Measurements from ENCODE around the gene INTS6L. TPM values are rescaled to one million over a fixed set of nuclear protein-coding genes. Genes with fewer than 3 reads are reported as not detected.

The INTS6L gene
- total RNA-seq, 1 donor from 2014 or later = 15.2 TPM

DNA sequence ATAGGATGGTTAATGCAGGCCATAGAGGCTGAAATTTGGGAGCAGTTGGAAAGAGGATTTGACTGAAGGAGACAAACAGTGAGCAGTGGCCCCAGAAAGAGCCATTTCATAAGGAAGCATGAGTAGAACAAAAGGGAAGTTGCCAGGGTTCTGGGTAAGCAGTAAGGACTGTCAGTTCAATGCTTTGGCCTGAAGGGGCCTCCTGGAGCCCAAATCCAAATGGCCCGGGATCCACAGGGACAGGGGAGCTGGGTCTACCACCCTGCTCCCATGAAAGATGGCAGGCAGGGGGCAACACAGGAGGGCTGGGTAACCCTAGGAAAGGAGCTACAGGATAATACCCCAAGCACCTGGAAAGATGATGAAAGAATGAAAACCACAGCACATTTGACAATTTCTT is 4.1 kb upstream of the INTS6L start:
- Mint-ChIP-seq H3K9me3 (ENCODE audit: unreplicated experiment) (peaks cover 5% of the 10 kb centered on the region), H3K27me3 (ENCODE audit: unreplicated experiment) (peaks cover 2% of the 10 kb centered on the region), H3K4me1 (ENCODE audit: low read depth, unreplicated experiment) (no peaks in the 10 kb centered on the region), H3K27ac (ENCODE audit: unreplicated experiment) (no peak overlapping the region), H3K36me3 (ENCODE audit: unreplicated experiment) (no peaks in the 10 kb centered on the region), H3K4me3 (ENCODE audit: unreplicated experiment) (no peak overlapping the region)
- no peak for DNase-seq
- TF ChIP-seq, protein P1, sequence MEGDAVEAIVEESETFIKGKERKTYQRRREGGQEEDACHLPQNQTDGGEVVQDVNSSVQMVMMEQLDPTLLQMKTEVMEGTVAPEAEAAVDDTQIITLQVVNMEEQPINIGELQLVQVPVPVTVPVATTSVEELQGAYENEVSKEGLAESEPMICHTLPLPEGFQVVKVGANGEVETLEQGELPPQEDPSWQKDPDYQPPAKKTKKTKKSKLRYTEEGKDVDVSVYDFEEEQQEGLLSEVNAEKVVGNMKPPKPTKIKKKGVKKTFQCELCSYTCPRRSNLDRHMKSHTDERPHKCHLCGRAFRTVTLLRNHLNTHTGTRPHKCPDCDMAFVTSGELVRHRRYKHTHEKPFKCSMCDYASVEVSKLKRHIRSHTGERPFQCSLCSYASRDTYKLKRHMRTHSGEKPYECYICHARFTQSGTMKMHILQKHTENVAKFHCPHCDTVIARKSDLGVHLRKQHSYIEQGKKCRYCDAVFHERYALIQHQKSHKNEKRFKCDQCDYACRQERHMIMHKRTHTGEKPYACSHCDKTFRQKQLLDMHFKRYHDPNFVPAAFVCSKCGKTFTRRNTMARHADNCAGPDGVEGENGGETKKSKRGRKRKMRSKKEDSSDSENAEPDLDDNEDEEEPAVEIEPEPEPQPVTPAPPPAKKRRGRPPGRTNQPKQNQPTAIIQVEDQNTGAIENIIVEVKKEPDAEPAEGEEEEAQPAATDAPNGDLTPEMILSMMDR (IDR thresholded peaks at IDR 0.05; ENCODE audit: partially characterized antibody, unreplicated experiment) = no peak

DNA sequence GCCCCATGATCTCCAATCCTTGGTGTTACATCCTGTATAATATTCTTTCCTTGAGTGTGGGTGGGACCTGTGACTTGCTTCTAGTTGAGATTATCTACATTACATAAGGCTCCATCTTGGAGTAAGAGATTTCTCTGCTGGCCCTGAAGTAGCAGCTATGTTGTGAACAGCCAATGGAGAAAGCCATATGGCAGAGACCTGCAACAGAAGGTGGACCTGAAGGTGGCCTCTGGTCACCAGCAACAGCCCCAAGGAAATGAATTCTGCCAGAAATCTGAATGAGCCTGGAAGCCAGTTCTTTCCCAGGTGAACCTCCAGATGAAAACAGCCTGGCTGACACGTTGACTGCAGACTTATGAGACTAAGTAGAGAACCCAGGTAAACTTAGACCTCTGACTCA is 2.3 kb upstream of the INTS6L start:
- Mint-ChIP-seq H3K27me3 (ENCODE audit: unreplicated experiment) (peaks cover 2% of the 10 kb centered on the region), H3K27ac (ENCODE audit: unreplicated experiment) (no peak overlapping the region), H3K9me3 (ENCODE audit: unreplicated experiment) (peaks cover 10% of the 10 kb centered on the region), H3K4me1 (ENCODE audit: low read depth, unreplicated experiment) (peaks cover 5% of the 10 kb centered on the region), H3K4me3 (ENCODE audit: unreplicated experiment) (no peak overlapping the region), H3K36me3 (ENCODE audit: unreplicated experiment) (no peaks in the 10 kb centered on the region)
- TF ChIP-seq, protein P1 (IDR thresholded peaks at IDR 0.05; ENCODE audit: partially characterized antibody, unreplicated experiment) = no peak
- no peak for DNase-seq

DNA sequence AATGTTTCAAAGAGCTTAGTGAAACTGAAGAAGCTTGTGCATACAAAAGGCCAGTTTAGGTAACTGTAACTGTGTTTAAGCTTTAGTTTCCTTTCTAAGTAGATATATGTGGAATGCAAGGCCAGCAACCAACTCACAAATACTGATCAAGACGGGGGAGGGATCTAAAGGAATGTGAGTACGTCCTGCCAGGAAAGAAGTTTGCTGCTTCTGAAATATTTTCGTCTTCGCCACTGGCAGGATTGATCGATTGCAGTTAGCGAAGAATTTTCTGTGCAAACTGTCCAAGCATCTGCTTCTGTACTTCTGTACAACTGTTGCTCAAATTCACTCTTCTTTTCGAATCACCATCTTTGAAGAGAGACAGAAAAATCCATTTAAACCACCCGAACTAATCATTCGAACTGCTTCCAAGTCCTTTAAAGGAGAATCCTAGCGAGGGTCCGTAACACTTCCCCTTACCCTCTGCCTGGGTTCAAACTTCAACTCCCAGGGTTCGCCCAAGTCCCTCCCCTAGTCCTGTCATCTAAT is 373 bp upstream of the INTS6L start:
- Mint-ChIP-seq H3K27ac (ENCODE audit: unreplicated experiment) (peak overlapping the region; percentile 93), H3K9me3 (ENCODE audit: unreplicated experiment) (peaks cover 10% of the 10 kb centered on the region), H3K27me3 (ENCODE audit: unreplicated experiment) (peaks cover 2% of the 10 kb centered on the region), H3K36me3 (ENCODE audit: unreplicated experiment) (no peaks in the 10 kb centered on the region), H3K4me3 (ENCODE audit: unreplicated experiment) (peak overlapping the region; percentile 95), H3K4me1 (ENCODE audit: low read depth, unreplicated experiment) (peaks cover 5% of the 10 kb centered on the region)
- no peak for DNase-seq
- TF ChIP-seq, protein P1 (IDR thresholded peaks at IDR 0.05; ENCODE audit: partially characterized antibody, unreplicated experiment) = no peak

DNA sequence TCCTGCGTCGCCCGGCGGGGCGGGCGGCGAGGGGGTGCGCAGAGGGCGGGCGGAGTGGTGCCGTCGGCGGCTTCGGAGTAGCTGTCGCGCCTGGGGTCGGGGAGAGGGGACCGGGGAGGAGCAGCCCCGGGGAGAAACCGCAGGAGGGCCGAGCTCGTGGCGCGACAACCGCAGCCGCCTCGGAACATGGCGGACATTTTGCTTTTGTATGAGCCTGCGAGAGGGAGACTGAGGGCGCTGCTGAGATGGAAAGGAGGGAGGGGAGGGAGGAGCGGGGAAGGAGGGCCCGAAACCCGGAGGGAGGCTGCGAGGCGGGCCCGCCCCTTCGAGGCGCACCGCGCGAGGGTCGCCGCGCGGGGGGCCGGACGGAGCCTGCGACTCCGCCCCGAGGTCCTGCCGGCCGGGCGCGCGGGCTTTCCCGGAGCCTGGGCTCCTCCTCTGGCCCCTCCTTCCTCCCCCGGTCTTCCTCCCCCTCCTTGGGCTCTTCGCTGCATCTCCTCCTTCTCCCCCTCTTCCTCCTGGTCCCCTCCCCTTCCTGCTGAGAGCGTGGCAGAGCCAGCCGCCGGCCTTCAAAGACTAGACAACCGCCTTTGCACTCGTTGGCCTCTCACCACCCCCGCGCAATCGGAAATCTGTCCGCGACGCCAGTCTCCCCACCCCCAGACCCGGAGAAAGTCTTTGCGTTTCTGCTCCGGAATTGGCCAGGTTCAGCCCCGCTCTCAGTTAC is 1.1 kb downstream of the INTS6L start:
- TF ChIP-seq, protein P1 (IDR thresholded peaks at IDR 0.05; ENCODE audit: partially characterized antibody, unreplicated experiment) = no peak
- H3K4me3 Mint-ChIP-seq (ENCODE audit: unreplicated experiment) = peak overlapping the region; percentile 92
- H3K27me3 Mint-ChIP-seq (ENCODE audit: unreplicated experiment) = peaks cover 2% of the 10 kb centered on the region
- H3K4me1 Mint-ChIP-seq (ENCODE audit: low read depth, unreplicated experiment) = peaks cover 5% of the 10 kb centered on the region
- peak overlapping the region; percentile 71 for H3K27ac Mint-ChIP-seq (ENCODE audit: unreplicated experiment)
- H3K9me3 Mint-ChIP-seq (ENCODE audit: unreplicated experiment) = peaks cover 10% of the 10 kb centered on the region
- DNase-seq = peak; percentile 79
- H3K36me3 Mint-ChIP-seq (ENCODE audit: unreplicated experiment) = no peaks in the 10 kb centered on the region

DNA sequence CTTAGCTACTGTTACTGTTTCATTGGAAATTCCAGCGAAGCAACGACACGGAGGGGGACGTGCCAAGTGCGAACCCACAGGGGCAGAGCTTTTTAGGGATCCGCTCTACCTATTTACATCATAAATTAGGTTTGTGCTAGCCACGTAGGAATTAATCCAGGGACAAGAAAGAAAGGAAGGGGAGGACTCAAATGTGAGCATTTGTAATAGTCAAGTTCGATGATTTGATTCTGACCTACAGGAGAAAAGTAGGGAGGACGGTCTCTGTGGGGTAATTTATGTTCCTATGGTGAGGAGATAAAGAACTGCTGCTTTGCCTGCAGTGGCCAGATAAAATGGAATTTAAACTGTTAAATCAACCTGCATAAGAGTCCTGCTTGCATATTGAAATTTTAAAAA is 1.7 kb downstream of the INTS6L start:
- no peaks in the 10 kb centered on the region for H3K36me3 Mint-ChIP-seq (ENCODE audit: unreplicated experiment)
- peaks cover 2% of the 10 kb centered on the region for H3K27me3 Mint-ChIP-seq (ENCODE audit: unreplicated experiment)
- peak overlapping the region; percentile 71 for H3K27ac Mint-ChIP-seq (ENCODE audit: unreplicated experiment)
- H3K4me3 Mint-ChIP-seq (ENCODE audit: unreplicated experiment) = peak overlapping the region; percentile 92
- peaks cover 5% of the 10 kb centered on the region for H3K4me1 Mint-ChIP-seq (ENCODE audit: low read depth, unreplicated experiment)
- no peak for DNase-seq
- TF ChIP-seq, protein P1 (IDR thresholded peaks at IDR 0.05; ENCODE audit: partially characterized antibody, unreplicated experiment) = no peak
- peaks cover 10% of the 10 kb centered on the region for H3K9me3 Mint-ChIP-seq (ENCODE audit: unreplicated experiment)

Measured in glutamatergic neuron (in vitro differentiated cells).